T-helper 17 cell (primary cell): ENCODE measurements around the gene PXT1. TPM values are rescaled to one million over a fixed set of nuclear protein-coding genes. Genes with fewer than 3 reads are reported as not detected.
A peak's percentile ranks its signal among the peaks of the same experiment; 100 is the strongest.

ENCODE experiments used
- ATAC-seq: fragments of 150-1000 bp; cut with Tn5 transposase; 2 replicates; pipeline ENCODE4 v1.10.0; 2021; ENCODE audit warnings: mild to moderate bottlenecking, moderate library complexity
- DNase-seq, 3 donors: peaks; one replicate each; pipeline versions ENCODE4 v3.0.0 to v3.0.0-alpha.2; 2020 to 2021
- H3K9me3 ChIP-seq: one replicate; pipeline ENCODE4 v1.7.0; 2013; ENCODE audit warnings: low read length, mild to moderate bottlenecking; ENCODE audit not compliant: control insufficient read depth, poor library complexity, severe bottlenecking
- H3K27ac Mint-ChIP-seq: one replicate; pipeline ENCODE4 v1.8.0; 2022; ENCODE audit warnings: mild to moderate bottlenecking, moderate library complexity, mixed read lengths
- H3K27me3 Mint-ChIP-seq: one replicate; pipeline ENCODE4 v1.8.0; 2022; ENCODE audit warnings: mixed read lengths
- H3K36me3 Mint-ChIP-seq: one replicate; pipeline ENCODE4 v1.8.0; 2022; ENCODE audit warnings: low read depth, mixed read lengths
- H3K4me1 Mint-ChIP-seq: one replicate; pipeline ENCODE4 v1.8.0; 2022; ENCODE audit warnings: mild to moderate bottlenecking, mixed read lengths
- H3K4me3 Mint-ChIP-seq: one replicate; pipeline ENCODE4 v1.8.0; 2022; ENCODE audit warnings: mild to moderate bottlenecking, moderate library complexity, mixed read lengths
- total RNA-seq, 4 donors: library from RNA in 2 of 4; stranded (reverse) in 2 of 4; gene quantifications; one replicate each; pipeline ENCODE4 v1.2.3 and lab custom pipeline; 2022 to 2026

PXT1 gene
- total RNA-seq, 2 donors from 2014 or later: 0.30 to 0.60 TPM

- Mint-ChIP-seq H3K27me3 (peaks cover 19% of the 10 kb centered on the region), H3K36me3 (no peaks in the 10 kb centered on the region), H3K4me1 (peaks cover 4% of the 10 kb centered on the region)
Measured at GRCh38 chr6:36352477-36353157, 90.0 kb downstream of the PXT1 start.

GRCh38 chr6:36350681-36351571 is 91.7 kb downstream of the PXT1 start:
- Mint-ChIP-seq H3K4me3 (no peak overlapping the region), H3K4me1 (no peaks in the 10 kb centered on the region), H3K36me3 (no peaks in the 10 kb centered on the region), H3K27ac (peak overlapping the region; percentile 14), H3K27me3 (peaks cover 10% of the 10 kb centered on the region)
- no peaks in the 10 kb centered on the region for H3K9me3 ChIP-seq
- no peak for ATAC-seq
- DNase-seq: no peak

More at GRCh38 chr6:36352477-36353157, 90.0 kb downstream of the PXT1 start:
- DNase-seq (no peak), ATAC-seq (no peak)
- no peaks in the 10 kb centered on the region for H3K9me3 ChIP-seq
- H3K27ac Mint-ChIP-seq: no peak overlapping the region
- no peak overlapping the region for H3K4me3 Mint-ChIP-seq

- no peak for ATAC-seq
- no peak overlapping the region for H3K4me3 Mint-ChIP-seq
- H3K27me3 Mint-ChIP-seq: peaks cover 10% of the 10 kb centered on the region
- H3K27ac Mint-ChIP-seq: no peak overlapping the region
- no peaks in the 10 kb centered on the region for H3K9me3 ChIP-seq
- no peak for DNase-seq
- H3K4me1 Mint-ChIP-seq: no peaks in the 10 kb centered on the region
- no peaks in the 10 kb centered on the region for H3K36me3 Mint-ChIP-seq
Measured at GRCh38 chr6:36350082-36350481, 92.6 kb downstream of the PXT1 start.

GRCh38 chr6:36349240-36349639 is 93.4 kb downstream of the PXT1 start:
- Mint-ChIP-seq H3K4me1 (no peaks in the 10 kb centered on the region), H3K27me3 (peaks cover 10% of the 10 kb centered on the region), H3K36me3 (no peaks in the 10 kb centered on the region), H3K4me3 (no peak overlapping the region), H3K27ac (no peak overlapping the region)
- no peak for DNase-seq
- no peak for ATAC-seq
- H3K9me3 ChIP-seq: no peaks in the 10 kb centered on the region

GRCh38 chr6:36347621-36348020 is 95.0 kb downstream of the PXT1 start:
- ATAC-seq (no peak), DNase-seq (no peak)
- H3K4me1 Mint-ChIP-seq: no peaks in the 10 kb centered on the region
- no peaks in the 10 kb centered on the region for H3K36me3 Mint-ChIP-seq
- no peaks in the 10 kb centered on the region for H3K9me3 ChIP-seq
- H3K4me3 Mint-ChIP-seq: no peak overlapping the region
- H3K27ac Mint-ChIP-seq: no peak overlapping the region
- peaks cover 16% of the 10 kb centered on the region for H3K27me3 Mint-ChIP-seq

- H3K4me1 Mint-ChIP-seq: no peaks in the 10 kb centered on the region
- DNase-seq (no peak), ATAC-seq (no peak)
- H3K27ac Mint-ChIP-seq: no peak overlapping the region
- H3K36me3 Mint-ChIP-seq: no peaks in the 10 kb centered on the region
- H3K9me3 ChIP-seq: no peaks in the 10 kb centered on the region
- peaks cover 16% of the 10 kb centered on the region for H3K27me3 Mint-ChIP-seq
- no peak overlapping the region for H3K4me3 Mint-ChIP-seq
Measured at GRCh38 chr6:36346486-36347273, 96.0 kb downstream of the PXT1 start.

- no peak for ATAC-seq
- H3K36me3 Mint-ChIP-seq: no peaks in the 10 kb centered on the region
- no peak overlapping the region for H3K4me3 Mint-ChIP-seq
- no peak overlapping the region for H3K27ac Mint-ChIP-seq
- DNase-seq: no peak
- H3K27me3 Mint-ChIP-seq: peaks cover 18% of the 10 kb centered on the region
- peaks cover under 1% of the 10 kb centered on the region for H3K4me1 Mint-ChIP-seq
- no peaks in the 10 kb centered on the region for H3K9me3 ChIP-seq
Measured at GRCh38 chr6:36345681-36346466, 96.8 kb downstream of the PXT1 start.

- peaks cover 27% of the 10 kb centered on the region for H3K27me3 Mint-ChIP-seq
- ATAC-seq (no peak), DNase-seq (no peak)
- H3K9me3 ChIP-seq: no peaks in the 10 kb centered on the region
- H3K36me3 Mint-ChIP-seq: peaks cover 2% of the 10 kb centered on the region
- no peak overlapping the region for H3K4me3 Mint-ChIP-seq
- H3K27ac Mint-ChIP-seq: no peak overlapping the region
- H3K4me1 Mint-ChIP-seq: peaks cover 6% of the 10 kb centered on the region
Measured at GRCh38 chr6:36343109-36343680, 99.5 kb downstream of the PXT1 start.

- Mint-ChIP-seq H3K4me1 (peaks cover 13% of the 10 kb centered on the region), H3K4me3 (peak overlapping the region; percentile 80), H3K27me3 (peaks cover 28% of the 10 kb centered on the region), H3K27ac (no peak overlapping the region), H3K36me3 (peaks cover 2% of the 10 kb centered on the region)
- H3K9me3 ChIP-seq: no peaks in the 10 kb centered on the region
- peak; percentile 77 for ATAC-seq
- DNase-seq: peak; percentile 49 to 66 (median 57)
Measured at GRCh38 chr6:36340618-36341454, 101.8 kb downstream of the PXT1 start.
